Bronchial epithelial cell (primary cell): ENCODE data around the gene UBE2Q1. TPM values are rescaled to one million over a fixed set of nuclear protein-coding genes. Genes with fewer than 3 reads are reported as not detected.
A peak's percentile ranks its signal among the peaks of the same experiment; 100 is the strongest.

ENCODE experiments used
- DNase-seq: peaks from one replicate; pipeline ENCODE4 v3.0.0-alpha.2; 2010; ENCODE audit warnings: low read depth
- FAIRE-seq: peaks from 2 replicates; lab custom pipeline; 2011; peaks lifted over from hg19 to GRCh38; lab: Jason Lieb, UNC
- H3K27me3 ChIP-seq: 2 replicates; pipeline ENCODE4 v1.5.1; 2011; ENCODE audit warnings: low read length; ENCODE audit not compliant: control insufficient read depth, insufficient read depth
- H3K36me3 ChIP-seq: 2 replicates; pipeline ENCODE4 v1.5.1; 2011; ENCODE audit warnings: low read length; ENCODE audit not compliant: control insufficient read depth, insufficient read depth
- H3K4me3 ChIP-seq: 2 replicates; pipeline ENCODE4 v1.5.1; 2011; ENCODE audit warnings: mild to moderate bottlenecking, low read depth, low read length, control low read depth
- total RNA-seq: library from RNA; depleted of rRNA; stranded (reverse); fragments of >200 nt; gene quantifications from 2 replicates; pipeline ENCODE4 v1.2.1, GENCODE V29; 2014
- TF ChIP-seq, protein P1 (sequence below): IDR thresholded peaks from 2 replicates; pipeline ENCODE4 v1.5.1; 2011; ENCODE audit warnings: mild to moderate bottlenecking, moderate library complexity, low read length, control low read depth, inconsistent platforms; ENCODE audit not compliant: insufficient read depth, severe bottlenecking

Gene UBE2Q1
- total RNA-seq, 1 donor from 2014 or later = 20.3 TPM

DNA sequence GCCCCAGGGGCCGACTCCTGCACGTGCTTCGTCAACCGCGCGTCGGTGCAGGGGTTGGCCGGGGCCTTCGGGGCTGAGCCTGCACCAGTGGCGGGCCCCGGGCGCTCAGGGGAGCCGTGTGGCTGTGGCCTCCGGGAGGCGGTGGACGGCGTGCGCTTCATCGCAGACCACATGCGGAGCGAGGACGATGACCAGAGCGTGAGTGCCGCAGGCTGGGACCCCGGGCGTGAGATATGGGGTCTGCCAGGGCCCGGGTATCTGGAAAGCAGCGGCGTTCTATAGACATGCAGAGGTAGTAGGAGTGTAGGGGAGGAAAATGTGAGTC, 13.5 kb upstream of the UBE2Q1 start:
- TF ChIP-seq, protein P1, sequence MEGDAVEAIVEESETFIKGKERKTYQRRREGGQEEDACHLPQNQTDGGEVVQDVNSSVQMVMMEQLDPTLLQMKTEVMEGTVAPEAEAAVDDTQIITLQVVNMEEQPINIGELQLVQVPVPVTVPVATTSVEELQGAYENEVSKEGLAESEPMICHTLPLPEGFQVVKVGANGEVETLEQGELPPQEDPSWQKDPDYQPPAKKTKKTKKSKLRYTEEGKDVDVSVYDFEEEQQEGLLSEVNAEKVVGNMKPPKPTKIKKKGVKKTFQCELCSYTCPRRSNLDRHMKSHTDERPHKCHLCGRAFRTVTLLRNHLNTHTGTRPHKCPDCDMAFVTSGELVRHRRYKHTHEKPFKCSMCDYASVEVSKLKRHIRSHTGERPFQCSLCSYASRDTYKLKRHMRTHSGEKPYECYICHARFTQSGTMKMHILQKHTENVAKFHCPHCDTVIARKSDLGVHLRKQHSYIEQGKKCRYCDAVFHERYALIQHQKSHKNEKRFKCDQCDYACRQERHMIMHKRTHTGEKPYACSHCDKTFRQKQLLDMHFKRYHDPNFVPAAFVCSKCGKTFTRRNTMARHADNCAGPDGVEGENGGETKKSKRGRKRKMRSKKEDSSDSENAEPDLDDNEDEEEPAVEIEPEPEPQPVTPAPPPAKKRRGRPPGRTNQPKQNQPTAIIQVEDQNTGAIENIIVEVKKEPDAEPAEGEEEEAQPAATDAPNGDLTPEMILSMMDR = no peak
- H3K27me3 ChIP-seq = peaks cover 1% of the 10 kb centered on the region
- FAIRE-seq = no peak
- H3K4me3 ChIP-seq = no peak overlapping the region
- DNase-seq = no peak
- H3K36me3 ChIP-seq = no peaks in the 10 kb centered on the region

DNA sequence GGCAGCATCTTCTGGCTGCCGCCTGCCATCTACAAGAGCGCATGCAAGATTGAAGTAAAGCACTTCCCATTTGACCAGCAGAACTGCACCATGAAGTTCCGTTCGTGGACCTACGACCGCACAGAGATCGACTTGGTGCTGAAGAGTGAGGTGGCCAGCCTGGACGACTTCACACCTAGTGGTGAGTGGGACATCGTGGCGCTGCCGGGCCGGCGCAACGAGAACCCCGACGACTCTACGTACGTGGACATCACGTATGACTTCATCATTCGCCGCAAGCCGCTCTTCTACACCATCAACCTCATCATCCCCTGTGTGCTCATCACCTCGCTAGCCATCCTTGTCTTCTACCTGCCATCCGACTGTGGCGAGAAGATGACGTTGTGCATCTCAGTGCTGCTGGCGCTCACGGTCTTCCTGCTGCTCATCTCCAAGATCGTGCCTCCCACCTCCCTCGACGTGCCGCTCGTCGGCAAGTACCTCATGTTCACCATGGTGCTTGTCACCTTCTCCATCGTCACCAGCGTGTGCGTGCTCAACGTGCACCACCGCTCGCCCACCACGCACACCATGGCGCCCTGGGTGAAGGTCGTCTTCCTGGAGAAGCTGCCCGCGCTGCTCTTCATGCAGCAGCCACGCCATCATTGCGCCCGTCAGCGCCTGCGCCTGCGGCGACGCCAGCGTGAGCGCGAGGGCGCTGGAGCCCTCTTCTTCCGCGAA, 12.9 kb upstream of the UBE2Q1 start:
- Histone ChIP-seq H3K4me3 (no peak overlapping the region), H3K27me3 (peaks cover 4% of the 10 kb centered on the region), H3K36me3 (no peaks in the 10 kb centered on the region)
- FAIRE-seq (peak; percentile 97), DNase-seq (no peak)
- TF ChIP-seq, protein P1 = no peak

DNA sequence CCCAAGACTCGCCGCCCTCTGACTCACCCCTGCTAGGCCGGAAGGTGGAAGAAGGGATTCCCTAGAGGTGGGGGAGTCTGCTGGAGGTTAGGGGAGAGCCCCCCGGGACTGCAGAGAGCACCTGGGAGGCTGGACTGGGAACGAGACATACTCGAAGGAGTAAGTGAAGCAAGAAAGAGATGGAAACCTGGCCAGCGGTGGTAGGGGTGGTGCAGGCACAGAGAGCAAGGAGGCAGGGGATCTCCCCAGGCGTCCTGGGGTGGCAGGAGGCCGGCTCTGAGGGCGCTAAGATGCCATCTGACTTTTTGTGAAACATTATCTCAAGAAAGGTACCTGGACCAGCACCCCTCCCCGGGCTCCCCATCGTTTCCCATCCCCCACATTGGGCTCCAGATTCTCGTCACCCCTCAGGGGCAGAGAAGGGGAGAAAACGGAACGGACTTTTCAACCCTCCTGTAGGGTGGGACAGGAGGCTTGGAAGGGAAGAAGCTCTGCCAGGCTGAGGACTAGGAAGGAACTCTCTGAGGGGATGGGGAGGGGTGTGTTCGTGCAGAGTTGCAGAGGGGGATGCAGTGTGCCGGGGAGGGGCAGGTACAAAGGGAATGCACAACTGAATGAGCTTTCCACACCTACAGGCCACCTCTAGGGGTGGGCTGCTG, 9.8 kb upstream of the UBE2Q1 start:
- FAIRE-seq = no peak
- TF ChIP-seq, protein P1 = no peak
- Histone ChIP-seq H3K27me3 (peaks cover 4% of the 10 kb centered on the region), H3K36me3 (no peaks in the 10 kb centered on the region), H3K4me3 (no peak overlapping the region)
- no peak for DNase-seq

DNA sequence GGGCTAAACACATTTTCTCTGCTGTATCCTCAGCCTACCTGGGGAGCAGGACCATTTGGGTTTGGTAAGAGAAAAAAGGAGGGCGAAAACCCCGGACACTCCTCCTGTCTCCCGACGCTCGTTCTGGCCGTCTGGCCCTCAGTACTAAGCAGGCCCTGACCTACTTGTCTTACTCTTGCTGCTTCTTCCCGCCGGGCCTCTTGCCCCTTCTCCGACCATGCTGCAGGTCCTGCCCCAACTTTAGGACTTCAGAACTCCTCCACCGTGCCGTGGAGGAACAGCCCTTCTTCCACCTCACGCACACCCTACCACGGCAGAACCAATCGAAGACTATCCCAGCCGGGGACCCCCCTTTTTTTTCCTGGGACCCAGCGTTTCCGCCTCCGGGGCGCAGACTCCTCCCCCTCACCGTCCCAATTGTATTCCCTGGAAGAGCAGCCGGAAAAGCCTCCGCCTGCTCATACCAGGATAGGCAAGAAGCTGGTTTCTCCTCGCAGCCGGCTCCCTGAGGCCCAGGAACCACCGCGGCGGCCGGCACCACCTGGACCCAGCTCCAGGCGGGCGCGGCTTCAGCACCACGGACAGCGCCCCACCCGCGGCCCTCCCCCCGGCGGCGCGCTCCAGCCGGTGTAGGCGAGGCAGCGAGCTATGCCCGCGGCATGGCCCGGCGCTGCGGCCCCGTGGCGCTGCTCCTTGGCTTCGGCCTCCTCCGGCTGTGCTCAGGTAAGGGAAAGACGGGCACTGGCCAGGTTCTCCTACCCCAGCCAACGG, 9.1 kb upstream of the UBE2Q1 start, which contains the start of gene CHRNB2:
Gene CHRNB2, plus strand, starts transcription at position 393 of the 771 bp plus-strand sequence. Its CDS starts 267 bp downstream, at position 660.
- no peaks in the 10 kb centered on the region for H3K36me3 ChIP-seq
- peaks cover 4% of the 10 kb centered on the region for H3K27me3 ChIP-seq
- TF ChIP-seq, protein P1 = no peak
- DNase-seq (peak; percentile 15), FAIRE-seq (no peak)
- H3K4me3 ChIP-seq = no peak within 1 kb of the TSS

- TF ChIP-seq, protein P1 = no peak
- no peaks in the 10 kb centered on the region for H3K36me3 ChIP-seq
- H3K4me3 ChIP-seq = no peak overlapping the region
- peaks cover 4% of the 10 kb centered on the region for H3K27me3 ChIP-seq
- FAIRE-seq = no peak
- no peak for DNase-seq
Observed at GRCh38 chr1:154565876-154566275, 7.4 kb upstream of the UBE2Q1 start.
